ENCODE measurements around the gene S100A16. TPM values are rescaled to one million over a fixed set of nuclear protein-coding genes. Genes with fewer than 3 reads are reported as not detected.
A peak's percentile ranks its signal among the peaks of the same experiment; 100 is the strongest.

S100A16 gene
- polyA plus RNA-seq, 4 donors, result 94.1 to 126 (median 109) TPM

DNA sequence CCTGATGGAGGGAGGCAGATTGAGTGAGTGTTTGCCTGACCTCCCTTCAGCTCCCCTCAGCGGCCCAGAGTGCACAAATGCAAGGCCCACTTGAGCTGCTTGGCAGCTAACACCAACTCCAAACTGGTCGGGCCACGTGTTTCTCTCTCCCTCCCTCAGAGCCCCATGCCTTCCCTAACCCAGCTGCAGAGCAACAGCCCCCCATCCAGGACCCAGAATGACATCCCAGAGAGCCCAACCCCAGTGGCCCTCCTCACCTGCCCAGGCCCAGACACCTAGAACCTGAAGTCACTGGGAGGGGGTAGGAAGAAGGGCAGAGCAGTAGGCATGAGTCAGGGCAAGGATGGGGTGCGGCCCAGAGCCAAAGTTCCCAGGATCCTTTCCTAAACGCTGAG lies 4.0 kb upstream of the S100A16 start:
- DNase-seq (ENCODE audit: low read depth in 4 of 4, low spot score in 2 of 4), result no peak

DNA sequence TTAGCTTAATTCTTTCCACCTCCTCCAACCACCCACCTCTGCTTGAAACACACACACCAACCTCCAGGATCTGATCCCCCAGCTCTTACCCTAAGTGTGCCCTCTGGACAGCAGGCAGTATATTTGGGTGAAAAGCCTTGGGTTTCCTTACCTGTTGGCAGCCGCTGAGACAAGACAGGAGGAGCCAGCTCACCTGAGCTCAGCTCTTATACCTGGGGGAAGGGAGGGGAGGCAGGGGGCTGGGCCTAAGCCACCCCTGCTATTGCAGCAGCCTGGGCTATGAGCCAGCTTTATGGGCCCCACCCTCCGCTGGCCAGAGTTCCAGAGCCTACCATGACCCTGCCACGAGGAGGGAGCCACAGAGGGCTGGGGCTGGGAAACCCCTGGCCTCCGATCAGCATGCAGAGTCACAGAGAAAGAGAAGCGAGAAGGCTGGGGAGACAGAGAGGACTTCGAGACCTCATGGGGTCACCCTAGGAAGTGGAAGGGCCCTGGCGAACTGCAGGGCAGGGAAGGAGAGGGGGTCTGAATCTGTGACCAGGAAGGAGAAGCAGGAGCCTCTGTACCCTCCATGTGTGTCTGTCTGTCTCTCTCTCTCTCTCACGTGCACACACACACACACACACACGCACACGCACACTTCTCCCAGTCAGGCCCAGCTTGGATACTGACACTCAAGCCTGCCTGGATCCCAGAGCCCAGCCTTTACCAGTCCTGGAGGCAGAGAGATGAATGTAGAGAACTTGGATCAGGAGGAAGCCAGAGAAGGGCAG lies 3.4 kb upstream of the S100A16 start, which contains the start of gene S100A14:
S100A14 (minus strand) TSS at position 182 of the 773 bp plus-strand sequence. CDS start 467 bp downstream, outside the sequence.
- no peak for DNase-seq (ENCODE audit: low read depth in 4 of 4, low spot score in 2 of 4)

DNA sequence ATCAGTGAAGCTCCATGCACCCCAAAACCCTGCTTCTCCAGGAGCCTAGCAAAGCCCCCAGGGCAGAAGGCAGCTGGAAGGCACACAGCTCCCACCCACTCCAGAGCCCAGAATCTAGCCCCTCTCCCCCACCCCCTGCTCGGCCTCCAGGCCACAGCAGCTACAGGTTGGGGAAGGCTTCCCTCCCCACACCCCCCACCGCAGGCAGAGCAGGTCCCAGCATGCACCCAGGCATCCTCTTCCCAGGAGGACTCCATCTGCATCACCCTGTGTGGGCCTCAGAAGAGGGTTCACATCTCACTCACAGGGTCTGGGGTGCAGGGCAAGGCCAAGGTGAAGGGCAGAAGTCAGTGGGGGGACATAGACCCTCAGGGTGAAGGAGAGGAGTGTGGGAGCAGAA lies 2.5 kb upstream of the S100A16 start:
- no peak for DNase-seq (ENCODE audit: low read depth in 4 of 4, low spot score in 2 of 4)

DNA sequence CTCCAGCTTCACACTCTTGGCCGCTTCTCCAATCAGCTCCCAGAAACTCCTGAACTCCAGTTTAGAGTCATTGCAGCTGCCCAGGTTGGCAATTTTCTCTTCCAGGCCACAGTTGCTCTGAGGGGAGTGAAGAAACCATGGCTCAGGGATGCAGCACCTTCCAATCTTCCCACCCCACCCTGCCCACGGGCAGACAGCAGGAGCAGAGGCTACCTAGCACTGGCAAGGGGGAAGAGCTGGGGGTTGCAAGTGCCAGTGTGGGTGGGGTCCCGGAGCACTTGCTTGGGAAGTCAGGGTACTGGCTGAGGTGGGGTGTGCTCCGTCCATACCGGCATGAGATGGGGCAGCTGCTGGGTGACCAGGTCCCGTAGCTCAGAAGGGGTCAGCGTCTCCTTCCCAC lies 2.0 kb upstream of the S100A16 start:
- DNase-seq (ENCODE audit: low read depth in 4 of 4, low spot score in 2 of 4), result no peak

DNA sequence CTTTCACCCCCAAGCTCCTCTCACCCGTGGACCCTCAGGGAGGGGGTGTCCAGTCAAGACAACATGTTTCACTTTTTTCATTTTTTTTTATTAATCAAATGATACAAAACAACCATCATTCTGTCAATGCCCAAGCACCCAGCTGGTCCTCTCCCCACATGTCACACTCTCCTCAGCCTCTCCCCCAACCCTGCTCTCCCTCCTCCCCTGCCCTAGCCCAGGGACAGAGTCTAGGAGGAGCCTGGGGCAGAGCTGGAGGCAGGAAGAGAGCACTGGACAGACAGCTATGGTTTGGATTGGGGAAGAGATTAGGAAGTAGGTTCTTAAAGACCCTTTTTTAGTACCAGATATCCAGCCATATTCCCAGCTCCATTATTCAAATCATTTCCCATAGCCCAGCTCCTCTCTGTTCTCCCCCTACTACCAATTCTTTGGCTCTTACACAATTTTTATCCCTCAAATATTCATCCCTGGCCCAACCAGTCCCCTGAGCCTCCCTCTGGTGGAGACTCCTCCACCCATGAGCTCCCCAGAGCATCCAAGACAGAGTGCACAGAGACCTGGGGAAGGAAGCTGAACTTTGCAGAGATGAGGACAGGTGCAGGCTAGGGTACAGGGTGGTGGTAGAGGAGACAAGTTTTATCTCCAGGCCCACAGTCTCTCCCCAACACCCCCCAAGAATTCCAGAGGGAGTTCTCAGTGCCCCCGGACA lies 1.4 kb upstream of the S100A16 start:
- no peak for DNase-seq (ENCODE audit: low read depth in 4 of 4, low spot score in 2 of 4)

DNA sequence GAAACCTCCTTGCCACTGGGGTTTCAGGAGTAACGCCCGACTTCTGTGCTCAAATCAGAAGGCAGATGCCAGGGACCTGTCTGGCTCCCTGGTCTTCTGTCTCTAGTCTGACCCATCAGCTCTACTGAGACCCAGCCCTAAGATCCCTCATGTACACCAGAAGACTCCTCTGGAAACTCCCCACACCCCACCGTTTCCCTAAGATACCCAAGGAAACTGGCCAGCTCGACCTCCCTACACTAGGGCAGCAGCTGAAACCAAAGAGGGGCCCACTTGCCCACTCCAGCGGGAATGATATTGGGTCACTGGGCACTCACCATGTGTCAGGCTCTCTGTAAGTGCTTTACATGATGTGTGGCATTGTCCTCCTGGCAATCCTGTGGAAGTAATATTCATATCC lies 469 bp upstream of the S100A16 start:
- no peak for DNase-seq (ENCODE audit: low read depth in 4 of 4, low spot score in 2 of 4)

DNA sequence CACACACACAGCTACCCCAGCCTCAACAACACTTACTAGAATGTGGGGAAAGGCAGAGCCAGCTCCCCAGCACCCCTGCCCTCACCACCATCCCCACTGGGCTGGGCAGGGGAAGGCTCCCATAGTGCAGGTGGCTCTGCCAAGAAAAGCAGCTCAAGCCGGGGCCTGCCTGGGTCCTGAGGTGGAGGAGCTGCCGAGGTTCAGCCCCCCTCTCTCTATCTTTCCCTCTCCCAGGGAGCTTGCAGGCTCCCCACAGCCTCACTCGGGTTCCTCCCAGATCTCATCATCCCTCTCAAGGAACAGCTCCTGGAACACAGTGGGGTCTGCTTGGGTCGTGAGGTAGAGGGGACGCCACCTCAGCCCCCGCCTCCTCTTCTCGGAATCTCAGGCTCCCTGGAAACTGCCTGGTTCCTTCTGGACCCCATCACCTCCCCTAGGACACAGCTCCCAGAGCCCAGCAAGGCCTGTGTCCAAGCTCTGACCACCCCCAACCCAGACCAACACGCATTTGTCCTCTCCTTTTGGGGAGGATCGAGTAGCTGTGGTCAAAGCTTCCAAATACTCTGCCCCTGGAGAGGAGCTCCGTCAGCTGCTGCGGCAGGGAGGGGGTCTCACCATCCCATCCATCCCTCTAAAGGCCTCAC lies 704 bp downstream of the S100A16 start:
- no peak for DNase-seq (ENCODE audit: low read depth in 4 of 4, low spot score in 2 of 4)

DNA sequence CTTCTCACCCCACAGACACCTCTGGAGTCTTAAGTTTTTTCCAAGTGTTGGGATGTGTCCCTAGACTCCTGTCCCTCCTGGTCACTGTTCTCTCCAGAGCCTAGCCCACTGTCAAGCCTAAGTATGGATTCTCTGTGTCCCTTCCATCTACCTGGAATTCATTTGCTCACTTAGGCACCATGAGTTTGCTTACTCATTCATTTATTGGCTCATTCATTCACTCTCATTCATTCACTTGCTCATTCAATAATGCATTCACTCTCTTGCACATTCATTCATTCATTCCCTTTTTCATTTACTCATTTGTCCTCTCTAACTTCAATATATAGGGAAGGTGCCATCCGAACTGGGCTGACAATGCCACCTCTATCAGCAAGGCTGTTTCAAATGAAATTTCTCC lies 1.6 kb downstream of the S100A16 start:
- DNase-seq (ENCODE audit: low read depth in 4 of 4, low spot score in 2 of 4), result no peak

DNA sequence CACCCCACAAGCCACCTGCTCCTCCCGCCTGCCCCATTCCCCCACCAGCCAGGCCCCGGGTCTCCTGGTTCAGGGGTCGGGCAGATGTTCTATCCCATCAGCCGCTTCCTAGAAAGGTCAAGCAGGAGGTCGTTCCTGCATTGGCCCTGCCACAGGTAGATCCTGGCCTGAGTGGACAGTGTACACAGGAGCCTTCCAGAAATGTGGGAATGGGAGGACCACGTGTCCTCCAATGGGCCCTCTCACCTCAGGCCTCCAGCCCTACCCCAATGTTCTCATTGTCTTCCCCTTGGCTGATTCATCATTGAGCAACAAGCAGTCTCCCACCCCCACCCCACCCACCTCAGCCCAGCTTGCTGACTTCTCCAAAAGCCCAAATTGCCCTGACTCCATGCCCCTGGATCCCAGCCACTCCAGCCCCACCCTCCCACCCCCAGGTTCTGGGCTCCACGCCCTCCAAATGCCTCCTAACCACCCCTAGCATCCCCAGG lies 2.1 kb downstream of the S100A16 start:
- DNase-seq (ENCODE audit: low read depth in 4 of 4, low spot score in 2 of 4), result no peak

DNA sequence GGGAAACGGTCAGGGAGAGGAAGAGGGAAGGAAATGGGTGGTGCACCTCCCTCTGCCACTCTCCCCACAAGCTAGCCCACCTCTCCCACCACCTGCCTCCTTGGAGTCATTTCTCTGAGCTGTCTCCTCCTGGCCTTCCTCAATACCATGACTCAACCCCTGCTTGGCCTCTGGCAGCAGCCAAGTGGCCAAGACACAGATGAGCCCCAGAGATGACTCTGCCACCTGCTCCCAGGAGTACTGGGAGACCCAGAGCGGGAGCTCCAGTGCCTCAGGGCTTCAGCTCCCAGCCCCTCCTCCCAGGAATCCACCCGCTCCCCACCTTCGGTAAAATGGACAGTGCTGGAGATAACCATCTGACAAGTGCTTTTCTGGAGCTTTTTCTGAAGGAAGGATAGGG lies 2.6 kb downstream of the S100A16 start:
- no peak for DNase-seq (ENCODE audit: low read depth in 4 of 4, low spot score in 2 of 4)

DNA sequence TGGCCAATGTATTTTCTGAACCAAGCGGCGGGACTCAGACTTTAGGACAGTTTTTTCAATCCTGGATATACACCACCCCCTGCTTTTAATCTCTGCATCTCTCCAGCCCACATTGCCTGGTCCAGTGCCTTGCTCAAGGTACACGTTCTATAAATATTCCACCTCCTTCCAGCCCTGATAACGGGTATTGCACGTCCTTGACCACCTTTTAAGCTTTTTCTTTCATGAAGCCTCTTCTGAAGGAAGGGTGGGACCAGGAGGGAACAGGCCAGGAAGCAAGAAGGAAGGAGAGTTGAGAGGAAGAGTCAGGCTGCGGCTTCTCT lies 3.4 kb downstream of the S100A16 start:
- no peak for DNase-seq (ENCODE audit: low read depth in 4 of 4, low spot score in 2 of 4)

DNA sequence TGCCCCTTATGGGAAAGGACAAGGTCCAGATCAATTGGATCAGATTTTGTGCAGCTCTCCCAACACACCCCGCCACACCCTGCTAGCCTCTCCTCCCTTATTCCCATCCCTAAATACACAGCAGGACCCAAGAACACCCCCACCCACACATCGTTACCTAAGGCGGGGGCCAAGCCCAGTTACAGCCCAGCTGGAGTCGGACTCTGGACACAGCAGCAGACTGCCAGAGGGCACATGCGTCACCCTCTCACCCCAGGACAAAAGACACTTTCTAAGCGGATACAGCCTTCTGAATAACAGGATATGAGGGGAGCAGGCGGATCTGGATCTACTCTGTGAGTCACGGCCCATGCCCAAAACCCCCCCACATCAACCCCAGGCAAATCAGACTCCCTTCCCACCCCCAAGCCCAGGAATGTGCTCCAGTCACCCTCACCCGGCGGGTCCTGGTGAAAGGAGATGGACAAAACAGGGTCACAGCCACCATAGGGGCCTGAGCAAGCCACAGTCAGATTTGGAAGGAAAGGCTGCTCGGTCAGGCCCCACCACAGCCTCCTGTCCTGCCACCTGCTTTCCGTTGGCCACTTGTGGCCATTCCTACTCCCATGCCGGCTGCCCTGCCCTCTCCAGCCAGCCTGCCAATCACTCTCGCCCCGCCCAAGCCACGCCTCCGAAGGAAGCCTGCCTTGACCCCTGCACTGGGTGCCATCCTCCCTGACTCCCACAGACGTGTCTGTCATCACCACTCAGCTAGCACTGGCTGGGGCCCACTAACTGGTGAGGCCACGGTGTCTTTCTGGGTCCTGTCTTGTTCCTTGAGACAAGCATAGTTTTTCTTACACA lies 4.0 kb downstream of the S100A16 start:
- no peak for DNase-seq (ENCODE audit: low read depth in 4 of 4, low spot score in 2 of 4)

DNA sequence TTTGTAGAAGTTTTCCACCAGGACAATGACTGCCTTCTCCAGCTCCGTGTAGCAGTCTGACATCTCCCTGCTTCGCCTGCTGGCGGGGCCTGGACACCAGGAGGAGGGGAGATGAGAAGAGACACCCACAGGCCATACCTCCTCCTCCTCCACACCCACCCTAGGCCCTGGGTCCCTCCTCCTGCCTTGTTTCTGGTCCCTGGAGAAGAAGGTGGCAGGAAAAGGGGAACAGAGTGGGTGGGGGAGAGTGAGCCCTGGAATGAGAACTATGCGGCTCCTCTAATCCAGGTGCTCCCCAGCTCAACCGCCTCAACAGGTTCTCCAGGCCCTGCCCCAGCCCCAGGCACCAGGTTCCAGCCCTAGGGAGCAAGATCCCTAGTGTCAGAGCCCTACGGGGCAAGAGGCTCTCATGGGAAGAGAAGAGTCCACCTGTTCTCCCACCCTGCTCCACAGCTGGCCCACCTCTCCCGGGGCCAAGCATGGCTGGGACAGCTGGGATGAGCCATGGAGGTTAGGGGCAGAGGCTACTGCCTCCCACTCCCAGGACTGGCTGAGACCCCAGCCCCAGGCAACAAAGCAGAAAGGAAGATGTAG lies 4.8 kb downstream of the S100A16 start:
- no peak for DNase-seq (ENCODE audit: low read depth in 4 of 4, low spot score in 2 of 4)

DNA sequence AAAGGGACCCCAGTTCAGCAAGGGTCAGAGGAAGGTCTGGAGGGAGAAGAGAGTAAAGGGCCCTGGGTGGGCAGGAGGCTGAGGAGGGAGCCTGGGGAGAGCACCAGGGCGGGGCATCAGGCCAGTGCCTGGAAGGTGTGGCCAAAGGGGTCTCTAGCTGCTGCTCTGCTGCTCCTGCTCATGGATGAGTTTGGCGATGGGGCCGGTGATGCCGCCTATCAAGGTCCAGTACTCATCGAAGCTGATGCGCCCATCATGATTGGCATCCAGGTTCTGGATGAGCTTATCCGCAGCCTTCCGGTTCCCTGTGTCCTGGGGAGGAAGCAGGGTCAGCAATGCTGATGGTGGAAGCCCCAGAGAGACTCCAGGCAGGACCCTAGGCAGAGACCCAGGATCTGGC lies 5.6 kb downstream of the S100A16 start:
- DNase-seq (ENCODE audit: low read depth in 4 of 4, low spot score in 2 of 4), result no peak

DNA sequence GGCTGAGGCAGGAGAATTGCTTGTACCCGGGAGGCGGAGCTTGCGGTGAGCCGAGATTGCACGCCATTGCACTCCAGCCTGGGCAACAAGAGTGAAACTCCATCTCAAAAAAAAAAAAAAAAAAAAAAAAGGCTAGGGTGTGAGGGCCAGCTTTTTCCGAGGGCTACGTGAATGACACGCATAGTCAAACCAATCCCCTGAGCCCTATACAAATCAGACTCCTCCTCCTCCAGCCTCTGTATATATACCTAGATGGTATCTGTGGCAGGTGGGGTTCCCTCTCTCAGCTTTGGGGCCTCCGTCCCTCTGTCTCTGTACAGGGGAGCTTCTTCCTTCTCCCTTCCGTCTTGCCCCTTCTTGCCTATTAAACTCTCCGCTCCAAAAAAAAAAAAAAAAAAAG lies 6.7 kb downstream of the S100A16 start:
- no peak for DNase-seq (ENCODE audit: low read depth in 4 of 4, low spot score in 2 of 4)

DNA sequence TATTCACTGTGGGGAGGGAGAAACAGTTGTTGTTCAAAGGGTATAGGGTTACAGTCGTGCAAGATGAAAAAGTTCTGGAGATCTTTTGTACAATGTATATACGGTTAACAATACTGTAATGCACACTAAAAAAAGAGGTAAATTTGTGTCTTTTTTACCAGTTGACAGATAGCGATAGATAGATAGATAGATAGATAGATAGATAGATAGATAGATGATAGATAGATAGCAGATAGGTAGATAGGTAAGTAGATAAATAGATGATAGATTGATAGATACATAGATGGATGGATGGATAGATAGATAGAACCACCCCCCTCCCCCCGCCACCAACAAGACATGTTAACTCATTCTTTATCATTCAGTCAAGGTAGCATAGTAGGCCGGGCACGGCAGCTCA lies 10.2 kb downstream of the S100A16 start:
- no peak for DNase-seq (ENCODE audit: low read depth in 4 of 4, low spot score in 2 of 4)

DNA sequence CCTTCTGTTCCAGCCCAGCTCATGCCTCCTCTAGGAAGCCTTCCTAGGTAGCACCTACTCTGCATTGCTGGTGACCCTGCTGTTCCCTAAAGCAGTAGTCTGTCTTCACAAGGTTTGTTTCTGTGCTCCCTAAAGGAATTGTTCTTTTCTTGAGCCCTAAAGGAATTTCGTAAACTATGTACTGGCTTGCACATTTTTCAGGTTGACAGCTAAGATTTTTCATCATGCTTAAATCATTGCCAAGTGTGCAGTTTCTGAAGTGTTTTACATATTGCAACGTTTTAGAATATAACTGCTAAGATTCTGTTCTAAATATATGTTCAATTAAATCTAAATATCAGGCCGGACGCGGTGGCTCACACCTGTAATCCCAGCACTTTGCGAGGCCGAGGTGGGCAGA lies 13.1 kb downstream of the S100A16 start:
- DNase-seq (ENCODE audit: low read depth in 4 of 4, low spot score in 2 of 4), result no peak

DNA sequence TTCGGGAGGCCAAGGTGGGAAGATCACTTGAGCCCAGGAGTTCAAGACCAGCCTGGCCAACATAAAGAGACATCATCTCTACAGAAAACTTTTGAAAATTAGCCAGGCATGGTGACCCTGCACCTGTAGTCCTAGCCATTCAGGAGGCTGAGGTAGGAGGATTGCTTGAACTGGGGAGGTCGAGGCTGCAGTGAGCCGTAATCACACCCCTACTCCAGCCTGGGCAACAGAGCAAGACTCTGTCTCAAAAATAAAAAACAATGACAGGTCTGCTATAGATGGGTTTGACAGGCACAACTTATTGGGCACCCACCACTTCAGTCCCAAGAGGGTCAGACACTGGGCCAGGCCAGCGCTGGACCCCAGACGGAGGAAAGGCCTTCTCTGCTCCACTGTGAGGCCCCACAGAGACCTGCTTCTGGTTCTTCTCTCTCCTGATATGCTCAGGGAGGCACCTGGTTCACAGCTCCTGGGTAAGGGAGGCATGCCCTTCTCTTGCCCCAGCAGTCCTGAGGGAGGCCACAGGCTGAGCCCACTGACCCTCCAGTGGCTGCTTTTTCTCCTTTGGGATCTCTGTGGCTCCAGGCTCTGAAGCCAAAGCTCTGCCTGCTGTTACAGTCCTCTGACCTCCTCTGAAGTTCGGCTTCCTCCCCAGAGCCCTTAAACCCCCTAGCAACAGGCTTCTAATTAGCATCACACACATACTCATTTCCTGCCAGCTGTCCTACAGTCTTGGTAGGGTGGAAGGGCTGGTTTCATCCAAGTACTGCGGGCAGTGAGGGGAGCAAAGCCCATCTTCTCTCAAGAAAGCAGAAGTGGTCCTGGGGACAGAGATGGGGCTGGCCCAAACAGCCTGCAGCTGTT lies 14.4 kb downstream of the S100A16 start:
- peak in 1 of 4 donors; percentile 27 for DNase-seq (ENCODE audit: low read depth in 4 of 4, low spot score in 2 of 4)

DNA sequence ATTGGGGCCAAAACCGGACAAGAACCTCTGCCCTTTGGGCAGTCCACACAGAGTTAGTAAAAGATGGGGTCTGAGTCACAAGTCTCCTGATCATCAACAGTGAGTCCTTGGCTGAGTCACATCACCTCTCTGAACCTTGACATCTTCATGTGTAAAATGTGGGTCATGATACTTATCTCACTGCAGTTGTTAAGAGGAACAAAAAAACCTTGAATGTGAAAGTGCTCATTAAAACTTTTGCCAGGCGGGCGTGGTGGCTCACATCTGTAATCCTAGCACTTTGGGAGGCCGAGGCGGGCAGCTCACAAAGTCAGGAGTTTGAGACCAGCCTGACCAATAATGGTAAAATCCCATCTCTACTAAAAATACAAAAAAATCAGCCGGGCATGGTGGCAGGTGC lies 15.7 kb downstream of the S100A16 start:
- DNase-seq (ENCODE audit: low read depth in 4 of 4, low spot score in 2 of 4), result no peak
